ENCODE measurements around the gene ANKAR.
"Not testable (repeated sequence)": the region's sequence is repeated elsewhere in the genome, so short reads cannot be mapped to it uniquely, and the experiment has no call there.

Gene ANKAR

GRCh38 chr2:189674374-189675112, at the start of gene ANKAR:
Gene ANKAR, plus strand, starts transcription at chr2:189674670. Its CDS starts 1,821 bp downstream, at chr2:189676491.
- DNase-seq: peak; percentile 87

GRCh38 chr2:189625636-189626035, 48.8 kb upstream of the ANKAR start:
- no peak for DNase-seq

- DNase-seq: no peak
These were observed 46.7 kb upstream of the ANKAR start for GRCh38 chr2:189627789-189628188.

GRCh38 chr2:189628817-189629530, 45.5 kb upstream of the ANKAR start:
- no peak for DNase-seq

- DNase-seq: no peak
These were observed 44.7 kb upstream of the ANKAR start for GRCh38 chr2:189629531-189630453.

- DNase-seq: no peak
These were observed 42.6 kb upstream of the ANKAR start for GRCh38 chr2:189631849-189632248.

- peak in 1 of 2 donors; percentile 47 for DNase-seq
These were observed 41.1 kb upstream of the ANKAR start for GRCh38 chr2:189633392-189633811.

GRCh38 chr2:189635353-189635752, 39.1 kb upstream of the ANKAR start:
- DNase-seq: no peak

- no peak for DNase-seq
These were observed 36.0 kb upstream of the ANKAR start for GRCh38 chr2:189638301-189639006.

GRCh38 chr2:189639007-189639609, 35.4 kb upstream of the ANKAR start:
- no peak for DNase-seq

GRCh38 chr2:189641002-189641401, 33.5 kb upstream of the ANKAR start:
- DNase-seq: no peak

GRCh38 chr2:189641590-189641989, 32.9 kb upstream of the ANKAR start:
- no peak for DNase-seq

GRCh38 chr2:189646521-189646920, 27.9 kb upstream of the ANKAR start:
- DNase-seq: no peak

- no peak for DNase-seq
These were observed 25.5 kb upstream of the ANKAR start for GRCh38 chr2:189648846-189649509.

GRCh38 chr2:189651284-189651683, 23.2 kb upstream of the ANKAR start:
- no peak for DNase-seq

- not testable (repeated sequence) for DNase-seq
These were observed 21.0 kb upstream of the ANKAR start for GRCh38 chr2:189653464-189653863.

- no peak for DNase-seq
These were observed 19.8 kb upstream of the ANKAR start for GRCh38 chr2:189654641-189655040.

GRCh38 chr2:189657867-189658266, 16.6 kb upstream of the ANKAR start:
- DNase-seq: peak; percentile 15 to 67

- peak; percentile 26 to 46 for DNase-seq
These were observed 15.9 kb upstream of the ANKAR start for GRCh38 chr2:189658306-189659212.

GRCh38 chr2:189659734-189660133, 14.7 kb upstream of the ANKAR start:
- no peak for DNase-seq

- no peak for DNase-seq
These were observed 13.7 kb upstream of the ANKAR start for GRCh38 chr2:189660803-189661147.
